Measurements from ENCODE around the gene THY1. TPM values are rescaled to one million over a fixed set of nuclear protein-coding genes. Genes with fewer than 3 reads are reported as not detected.

The THY1 gene
- total RNA-seq, result 3.5 TPM

DNA sequence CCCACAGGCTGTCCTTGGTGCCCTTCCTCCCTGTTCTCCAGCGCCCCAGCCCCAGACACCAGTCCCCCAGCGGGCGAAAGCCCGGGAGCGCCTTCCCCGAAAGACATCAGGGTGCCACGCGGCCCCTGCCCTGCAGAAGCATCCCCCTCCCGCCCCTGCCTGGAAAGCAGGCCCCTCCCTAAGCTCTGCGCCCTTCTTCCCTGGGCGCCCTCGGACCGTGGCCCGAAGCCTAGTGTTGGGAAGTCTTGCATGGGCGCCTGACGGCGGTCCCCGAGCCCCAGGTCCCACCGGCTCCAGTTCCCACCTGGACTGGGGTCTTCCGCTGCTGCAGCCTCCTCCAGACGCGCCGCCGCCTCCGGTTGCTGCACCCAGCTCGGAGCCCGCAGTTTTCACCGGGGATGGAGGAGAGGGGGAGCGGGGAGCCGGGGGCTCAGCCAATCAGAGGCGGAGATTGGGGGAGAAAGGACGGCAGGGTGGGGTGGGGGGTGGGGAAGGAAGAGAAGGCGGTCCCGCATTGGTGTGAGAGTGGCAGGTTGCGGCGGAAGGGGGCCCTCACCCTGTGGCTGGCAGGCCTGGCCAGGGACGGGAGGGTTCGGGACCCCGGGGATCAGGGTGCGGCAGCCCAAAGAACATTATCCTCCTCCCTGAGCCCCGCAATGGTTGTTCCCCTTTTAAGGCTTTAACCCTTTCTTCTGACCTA is at the start of gene THY1:
THY1 (minus strand) TSS at position 364 of the 700 bp plus-strand sequence. CDS start 2,267 bp downstream, outside the sequence.
- no peaks in the 10 kb centered on the region for H3K27me3 ChIP-seq
- no peaks in the 10 kb centered on the region for H3K9me3 ChIP-seq
- DNase-seq (ENCODE audit: low spot score in 2 of 2), result no peak
- no peak within 1 kb of the TSS for H3K27ac ChIP-seq
- no peaks in the 10 kb centered on the region for H3K36me3 ChIP-seq
- peak within 1 kb of the TSS; percentile 5 to 59 for H3K4me3 ChIP-seq
- intact Hi-C loops (cut with DNase I), result no loop called here
- TF ChIP-seq CTCF (IDR thresholded peaks at IDR 0.05), result no peak
- peaks cover 3 to 12% of the 10 kb centered on the region in 2 donors for H3K4me1 ChIP-seq

DNA sequence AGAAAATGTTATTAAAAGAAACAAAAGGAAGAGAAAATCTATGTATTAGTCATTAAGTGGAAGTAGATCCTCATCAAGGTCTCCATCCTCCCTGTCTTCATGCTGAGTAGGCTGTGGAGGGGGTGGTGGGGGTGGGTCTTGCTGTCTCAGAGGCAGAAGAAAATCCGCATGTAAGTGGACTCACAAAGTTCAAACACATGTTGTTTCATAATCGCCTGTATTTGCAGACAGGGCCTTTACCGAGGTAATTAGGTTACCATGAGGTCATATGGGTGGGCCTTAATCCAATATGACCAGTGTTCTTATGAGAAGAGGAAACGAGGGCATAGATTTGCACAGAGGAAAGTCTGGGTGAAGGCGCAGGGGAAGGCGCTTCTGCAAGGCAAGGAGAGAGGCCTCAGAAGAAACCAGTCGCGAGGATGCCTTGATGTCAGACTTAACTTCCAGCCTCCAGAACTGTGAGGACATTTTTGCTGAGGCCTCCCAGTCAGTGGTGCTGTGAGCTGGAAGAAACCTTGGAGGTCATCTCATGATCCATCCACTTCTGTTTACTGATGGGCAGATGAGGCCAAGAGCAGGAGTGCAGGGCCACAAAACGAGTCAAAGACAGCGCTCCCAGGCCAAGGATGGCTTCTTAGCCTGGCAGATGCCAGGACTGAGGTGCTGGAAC is 49.3 kb upstream of the THY1 start:
- intact Hi-C loops (cut with DNase I), result no loop called here
- no peak for DNase-seq (ENCODE audit: low spot score in 2 of 2)
- Histone ChIP-seq H3K9me3 (peaks cover 0 to 7% of the 10 kb centered on the region in 2 donors), H3K4me3 (no peak overlapping the region), H3K36me3 (no peaks in the 10 kb centered on the region), H3K27ac (no peak overlapping the region), H3K4me1 (no peaks in the 10 kb centered on the region), H3K27me3 (no peaks in the 10 kb centered on the region)
- no peak for TF ChIP-seq CTCF (IDR thresholded peaks at IDR 0.05)

DNA sequence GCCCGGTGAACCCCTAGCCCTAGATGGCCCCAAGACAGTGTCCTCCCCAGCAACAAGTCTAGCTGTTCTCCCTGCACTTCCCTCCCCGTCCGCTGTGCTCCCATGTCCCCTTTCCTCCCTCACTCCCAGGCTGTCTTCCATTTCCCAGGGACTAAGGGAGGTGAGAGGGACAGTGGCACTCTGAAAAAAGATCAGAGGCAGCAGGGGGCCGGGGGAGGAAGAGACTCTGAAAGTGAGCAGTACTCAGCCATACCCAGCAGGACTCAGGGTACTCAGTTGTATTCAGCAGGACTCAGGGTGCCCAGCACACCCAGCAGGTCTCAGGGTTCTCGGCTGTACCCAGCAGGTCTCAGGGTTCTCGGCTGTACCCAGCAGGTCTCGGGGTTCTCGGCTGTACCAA is 48.4 kb upstream of the THY1 start:
- H3K36me3 ChIP-seq, result no peaks in the 10 kb centered on the region
- no peak overlapping the region for H3K27ac ChIP-seq
- intact Hi-C loops (cut with DNase I), result no loop called here
- H3K4me1 ChIP-seq, result no peaks in the 10 kb centered on the region
- TF ChIP-seq CTCF (IDR thresholded peaks at IDR 0.05), result no peak
- peaks cover 0 to 9% of the 10 kb centered on the region in 2 donors for H3K9me3 ChIP-seq
- no peak overlapping the region for H3K4me3 ChIP-seq
- H3K27me3 ChIP-seq, result no peaks in the 10 kb centered on the region
- DNase-seq (ENCODE audit: low spot score in 2 of 2), result no peak

DNA sequence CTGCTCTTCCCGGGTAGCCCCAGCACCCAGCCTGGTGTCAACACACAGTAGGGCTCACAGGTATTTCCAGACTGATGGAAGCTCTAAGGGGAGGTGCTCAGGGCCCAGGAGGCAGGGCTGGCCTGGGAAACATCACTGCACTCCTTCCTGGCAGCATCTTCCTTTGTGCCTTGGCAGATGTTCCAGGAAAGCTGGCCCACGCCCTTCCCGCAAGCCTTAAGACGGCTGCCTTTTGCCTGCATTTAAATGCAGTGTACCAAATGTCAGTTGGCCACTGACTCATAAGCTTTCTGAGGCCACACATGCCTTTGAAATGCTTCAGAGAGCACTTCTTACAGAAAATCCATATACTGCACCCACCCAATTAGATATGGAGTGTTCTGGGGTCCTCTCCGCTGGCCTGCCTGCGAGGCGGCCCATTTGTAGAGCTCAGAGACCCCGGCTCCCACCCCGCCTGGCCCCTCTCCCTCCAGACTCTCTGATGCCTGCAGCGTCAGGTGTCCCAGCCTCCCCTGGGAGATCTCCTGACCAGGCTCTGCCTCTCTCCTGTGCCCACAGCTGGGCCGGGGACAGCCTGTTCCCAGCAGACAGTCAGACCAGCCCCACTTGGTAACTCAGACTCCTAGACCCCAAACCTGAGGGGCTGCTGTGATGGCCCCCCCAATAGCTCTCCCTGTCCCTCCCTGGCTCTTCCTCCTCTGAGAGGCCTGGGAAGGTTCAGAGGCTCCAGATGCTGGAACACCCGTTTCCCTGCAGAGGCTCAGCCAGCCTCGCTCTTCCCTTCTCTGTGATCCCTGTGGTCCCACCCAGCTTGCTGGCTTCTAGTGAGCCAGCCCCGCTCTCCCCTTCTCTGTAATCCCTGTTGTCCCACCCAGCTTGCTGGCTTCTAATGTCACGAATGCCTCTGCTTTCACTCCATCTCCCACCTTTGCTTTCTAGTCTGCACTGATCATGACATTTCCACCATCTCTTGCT is 47.6 kb upstream of the THY1 start:
- no peaks in the 10 kb centered on the region for H3K36me3 ChIP-seq
- no peaks in the 10 kb centered on the region for H3K27me3 ChIP-seq
- no peaks in the 10 kb centered on the region for H3K4me1 ChIP-seq
- DNase-seq (ENCODE audit: low spot score in 2 of 2), result no peak
- no peak overlapping the region for H3K27ac ChIP-seq
- no peak overlapping the region for H3K4me3 ChIP-seq
- TF ChIP-seq CTCF (IDR thresholded peaks at IDR 0.05), result no peak
- H3K9me3 ChIP-seq, result peaks cover 0 to 16% of the 10 kb centered on the region in 2 donors
- intact Hi-C loops (cut with DNase I), result no loop called here

- no peak for TF ChIP-seq CTCF (IDR thresholded peaks at IDR 0.05)
- intact Hi-C loops (cut with DNase I), result no loop called here
- H3K27ac ChIP-seq, result no peak overlapping the region
- H3K36me3 ChIP-seq, result no peaks in the 10 kb centered on the region
- no peak for DNase-seq (ENCODE audit: low spot score in 2 of 2)
- H3K27me3 ChIP-seq, result no peaks in the 10 kb centered on the region
- H3K4me1 ChIP-seq, result no peaks in the 10 kb centered on the region
- H3K9me3 ChIP-seq, result peaks cover 0 to 17% of the 10 kb centered on the region in 2 donors
- H3K4me3 ChIP-seq, result no peak overlapping the region
Measured at GRCh38 chr11:119469506-119469905, 46.5 kb upstream of the THY1 start.

Measured in ascending aorta (tissue), 2 donors.